CD4-positive, alpha-beta T cell treated with Interleukin-15 for 4 hours (primary cell): ENCODE results near the gene TCEANC2.

Experiments
- DNase-seq: peaks from one replicate; pipeline ENCODE4 v3.0.0-alpha.2; 2020; ENCODE audit warnings: low spot score

The TCEANC2 gene

DNA sequence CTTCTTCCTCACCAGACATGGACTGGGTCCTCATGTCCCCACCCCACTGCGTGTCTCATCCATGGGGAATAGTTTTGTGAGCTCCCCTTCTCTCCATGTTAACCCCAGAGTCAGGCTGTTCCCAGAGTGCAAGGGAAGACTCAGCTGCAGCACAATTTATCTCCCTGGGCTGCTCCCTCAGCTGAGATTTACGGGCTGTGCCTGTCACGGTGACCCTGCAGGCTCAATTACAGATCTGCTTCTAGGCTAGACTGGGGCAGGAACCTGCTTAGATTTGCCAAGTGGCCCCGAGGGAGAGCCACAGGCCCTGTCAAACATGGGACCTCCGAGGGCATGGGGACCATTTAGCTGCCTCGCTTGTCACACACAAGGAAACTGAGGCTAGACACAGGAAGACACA lies 61.5 kb downstream of the TCEANC2 start:
- DNase-seq: no peak

DNA sequence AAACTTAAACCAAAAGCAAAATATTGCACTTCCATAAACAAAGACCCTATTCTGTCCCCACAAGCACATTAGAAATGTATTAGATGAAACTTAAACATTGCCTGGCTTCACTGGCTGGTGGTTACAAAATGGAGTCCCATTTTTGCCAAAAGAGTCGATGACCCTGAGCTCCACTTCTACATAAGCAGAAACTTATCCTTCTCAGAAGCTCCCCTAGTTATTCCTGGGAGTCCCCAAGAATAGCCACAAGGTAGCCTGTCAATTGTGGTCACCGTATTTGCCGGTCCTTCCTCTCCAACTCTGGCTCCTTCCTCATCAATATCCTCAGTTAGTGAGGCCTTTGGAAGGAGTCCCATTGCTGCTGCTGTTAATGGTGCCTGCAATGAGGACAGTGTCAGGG lies 62.1 kb downstream of the TCEANC2 start:
- DNase-seq: no peak

DNA sequence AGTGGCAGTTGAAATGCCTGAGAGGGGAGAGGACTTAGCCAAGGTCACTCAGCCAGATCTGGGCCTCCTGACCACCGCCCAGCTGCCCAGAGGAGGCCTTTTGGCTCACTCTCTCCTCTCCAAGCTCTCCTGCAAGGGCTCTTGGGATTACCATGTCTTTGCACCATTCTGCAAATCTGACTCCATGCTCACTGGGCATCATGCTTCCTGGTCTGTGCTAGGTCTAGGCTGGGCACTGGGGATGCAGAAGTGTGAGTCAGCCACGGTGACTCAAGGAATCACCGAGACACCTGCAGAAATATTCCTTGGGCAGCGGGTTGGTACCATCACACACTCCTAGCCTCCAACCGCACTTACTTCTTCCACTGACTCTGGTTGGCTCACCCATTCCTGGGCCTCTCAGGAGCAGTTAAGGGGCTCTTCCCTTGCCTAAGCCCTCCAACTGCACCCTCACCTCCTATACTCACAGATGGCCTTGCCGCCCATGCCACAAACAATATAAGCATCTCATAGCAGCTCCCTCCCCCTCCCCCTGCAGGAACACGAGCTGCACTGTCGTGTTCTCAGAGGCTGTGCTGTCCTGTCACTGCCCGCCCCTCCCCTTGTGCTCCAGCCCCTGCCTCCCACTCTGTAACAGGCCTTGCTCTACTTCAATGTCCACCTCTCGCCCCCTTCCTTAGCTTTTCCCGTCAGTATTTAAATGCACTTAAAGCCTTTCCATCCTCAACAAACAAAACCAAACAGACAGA lies 64.6 kb downstream of the TCEANC2 start:
- no peak for DNase-seq

- no peak for DNase-seq
Measured at GRCh38 chr1:54118704-54119103, 65.3 kb downstream of the TCEANC2 start.

DNA sequence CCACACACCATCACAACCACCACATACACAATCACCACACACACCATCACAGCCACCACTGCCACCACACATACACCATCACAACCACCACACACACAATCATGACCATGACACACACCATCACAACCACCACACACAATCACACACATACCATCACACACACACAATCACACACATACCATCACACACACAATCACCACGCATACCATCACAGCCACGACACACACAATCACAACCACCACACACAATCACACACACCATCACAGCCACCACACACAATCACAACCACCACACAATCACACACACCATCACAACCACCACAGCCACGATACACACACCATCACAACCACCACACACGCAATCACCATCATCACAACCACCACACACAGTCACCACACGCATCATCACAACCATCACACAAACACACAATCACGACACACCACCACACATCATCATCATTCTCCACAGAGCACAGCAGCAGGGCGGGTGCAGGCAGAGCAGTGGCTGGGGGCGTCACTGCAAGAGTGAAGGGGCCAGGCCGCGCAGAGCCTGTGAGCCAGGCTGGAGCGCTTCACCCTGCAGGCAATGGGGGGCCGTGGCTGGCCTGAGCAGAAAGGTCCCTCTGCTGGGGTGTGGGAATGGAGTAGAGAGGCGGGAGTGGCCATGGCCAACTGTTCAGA lies 66.8 kb downstream of the TCEANC2 start:
- DNase-seq: no peak

DNA sequence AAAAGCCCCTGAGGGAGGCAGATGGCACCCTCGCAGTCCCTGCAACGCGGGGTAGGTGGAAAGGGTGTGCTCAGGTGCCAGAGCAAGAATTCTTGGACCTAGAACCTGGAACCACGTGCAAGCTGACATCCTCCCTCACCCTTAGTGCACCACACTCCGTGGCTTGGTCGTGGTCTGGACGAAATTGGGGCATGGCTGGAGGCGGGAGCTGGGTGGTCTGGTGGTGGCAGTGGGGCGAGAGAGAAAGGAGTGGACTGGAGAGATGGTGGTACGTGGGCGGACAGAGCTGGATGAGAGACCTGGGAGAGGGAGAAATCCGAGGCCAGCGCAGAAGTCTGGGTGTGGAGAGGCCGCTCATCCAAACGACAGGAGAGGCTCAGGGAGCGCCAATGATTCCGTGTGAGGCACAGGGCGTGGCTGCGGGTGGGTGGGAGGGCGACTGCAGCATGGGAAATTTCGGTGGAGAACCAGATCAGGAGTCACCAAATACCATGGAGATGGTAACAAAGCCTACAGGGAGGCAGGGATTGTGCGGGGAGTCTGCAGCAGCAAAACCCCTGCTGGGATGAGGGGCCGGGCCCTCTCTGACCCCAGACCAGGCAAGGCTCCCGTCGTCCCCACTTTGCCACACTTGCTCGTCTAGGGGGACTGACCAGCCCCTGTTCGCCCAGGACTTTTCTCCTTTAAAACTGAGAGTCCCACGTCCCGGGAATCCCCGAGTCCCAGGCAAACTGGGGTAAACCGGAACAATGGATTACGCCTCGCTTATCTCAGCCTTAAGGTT lies 67.5 kb downstream of the TCEANC2 start:
- DNase-seq: no peak

DNA sequence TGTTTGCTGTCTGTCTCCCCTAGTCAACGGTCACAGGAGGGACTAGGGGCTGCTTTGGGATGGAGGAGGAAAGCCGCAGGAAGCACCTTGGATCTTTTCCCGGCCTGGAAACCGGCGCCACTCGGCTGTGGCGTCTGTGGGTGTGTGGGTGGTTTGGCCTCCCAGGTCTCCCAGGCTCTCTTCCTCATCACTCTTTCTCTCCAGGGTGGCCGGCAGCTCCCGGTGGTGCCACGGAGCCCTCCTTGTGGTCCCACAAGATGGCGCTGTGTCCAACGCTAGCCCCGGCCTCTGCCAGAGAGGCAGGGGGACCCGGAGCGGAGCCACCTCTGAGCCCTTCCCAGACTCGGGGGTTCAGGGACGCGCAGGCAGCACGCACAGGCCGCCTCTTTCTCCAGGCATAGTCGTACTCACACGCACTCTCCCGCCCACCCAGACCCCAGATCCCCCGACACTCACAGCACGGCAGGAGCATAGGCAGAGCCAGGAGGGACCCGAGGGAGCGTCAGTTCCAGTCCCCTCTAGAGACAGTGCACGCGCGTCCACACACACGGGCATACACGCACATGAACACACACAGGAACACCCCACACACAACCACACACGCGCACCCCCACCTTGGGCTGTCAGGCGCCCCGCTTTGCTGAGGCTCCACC lies 68.2 kb downstream of the TCEANC2 start:
- DNase-seq: peak; percentile 52

- DNase-seq: no peak
Measured at GRCh38 chr1:54122135-54122751, 68.8 kb downstream of the TCEANC2 start.

DNA sequence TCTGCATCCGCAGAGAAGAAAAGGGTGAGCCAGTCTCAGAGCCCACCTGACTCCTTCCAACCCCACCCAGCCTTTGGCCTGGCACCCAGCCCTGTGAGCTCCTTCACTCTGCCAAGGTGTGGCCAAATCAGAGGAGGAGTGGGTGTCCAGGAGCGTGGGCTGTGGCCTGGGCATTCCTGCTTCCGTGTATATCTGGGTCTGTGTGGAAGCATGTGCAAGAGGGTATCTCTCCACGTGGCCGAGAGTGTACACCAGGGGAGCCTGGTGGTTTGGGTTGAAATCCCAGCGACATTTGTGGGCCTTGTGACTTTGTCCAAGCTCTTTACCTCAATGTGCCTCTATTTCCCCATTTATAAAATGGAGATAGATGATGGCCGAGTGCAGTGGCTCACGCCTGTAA lies 69.6 kb downstream of the TCEANC2 start:
- no peak for DNase-seq

- DNase-seq: no peak
Measured at GRCh38 chr1:54124472-54124871, 71.1 kb downstream of the TCEANC2 start.

GRCh38 chr1:54124906-54125305 lies 71.5 kb downstream of the TCEANC2 start:
- DNase-seq: no peak

DNA sequence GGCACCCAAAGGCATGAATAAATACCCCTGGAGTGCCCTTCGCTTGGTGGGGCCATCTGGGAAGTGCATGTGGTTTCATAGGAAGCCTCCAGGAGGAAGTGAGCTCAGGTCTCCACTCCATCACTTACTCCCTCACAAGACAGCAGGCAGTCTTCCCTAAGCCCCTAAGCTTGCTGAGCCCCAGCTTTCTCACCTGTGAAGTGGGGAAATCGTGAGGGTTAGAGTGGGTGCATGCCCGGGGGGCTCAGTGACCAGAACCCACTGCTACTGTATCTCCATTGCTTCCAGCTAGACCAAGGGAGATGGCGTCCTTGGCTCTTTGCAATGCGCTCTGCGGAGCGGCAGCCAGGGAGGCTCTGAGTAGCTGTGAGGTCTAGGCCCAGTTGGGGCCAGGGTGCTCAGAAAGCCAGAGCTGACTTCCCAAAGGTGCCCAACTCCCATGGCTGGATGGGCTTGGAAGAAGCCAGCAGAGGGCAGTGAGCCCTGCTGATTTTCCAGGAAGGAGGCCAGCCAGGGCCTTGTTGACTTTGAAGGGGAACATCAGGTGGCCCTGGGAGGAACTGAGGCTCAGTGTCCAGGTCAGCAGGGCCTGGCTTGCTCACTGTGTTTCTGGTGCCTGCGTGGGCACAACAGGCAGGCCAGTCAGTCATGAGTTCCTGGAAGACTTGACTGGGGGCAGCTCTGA lies 72.1 kb downstream of the TCEANC2 start:
- no peak for DNase-seq

GRCh38 chr1:54126271-54126815 lies 72.9 kb downstream of the TCEANC2 start:
- no peak for DNase-seq

DNA sequence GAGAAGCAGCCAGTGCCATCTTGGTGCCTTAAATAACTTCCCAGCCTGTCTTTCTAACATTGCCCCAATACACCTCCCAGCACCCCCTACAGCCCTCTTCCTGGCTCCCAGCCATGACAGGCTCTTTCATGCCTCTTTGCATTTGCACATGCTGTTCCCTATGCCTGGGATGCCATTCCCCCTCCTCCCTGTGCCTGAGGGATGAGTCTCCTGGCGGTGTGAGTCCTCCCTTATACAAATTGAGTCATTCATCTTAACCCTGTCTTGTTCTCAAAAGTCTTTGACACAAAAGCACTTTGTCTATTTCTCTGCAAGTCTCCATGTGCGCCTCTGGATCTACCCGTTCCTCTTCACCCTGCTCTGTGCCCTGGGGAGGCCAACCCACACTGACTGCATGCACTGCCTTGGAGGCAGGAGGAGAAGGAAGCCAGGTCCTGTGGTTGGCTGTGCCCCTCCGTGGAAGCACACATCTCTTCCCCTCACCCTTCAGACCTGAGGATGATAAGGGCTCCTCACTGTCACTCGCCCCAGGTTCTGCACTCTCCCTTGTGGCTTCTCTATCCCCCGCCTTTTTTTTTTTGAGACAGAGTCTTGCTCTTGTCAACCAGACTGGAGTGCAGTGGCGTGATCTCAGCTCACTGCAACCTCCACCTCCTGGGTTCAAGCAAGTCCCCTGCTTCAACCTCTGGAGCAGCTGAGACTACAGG lies 74.3 kb downstream of the TCEANC2 start:
- DNase-seq: no peak

DNA sequence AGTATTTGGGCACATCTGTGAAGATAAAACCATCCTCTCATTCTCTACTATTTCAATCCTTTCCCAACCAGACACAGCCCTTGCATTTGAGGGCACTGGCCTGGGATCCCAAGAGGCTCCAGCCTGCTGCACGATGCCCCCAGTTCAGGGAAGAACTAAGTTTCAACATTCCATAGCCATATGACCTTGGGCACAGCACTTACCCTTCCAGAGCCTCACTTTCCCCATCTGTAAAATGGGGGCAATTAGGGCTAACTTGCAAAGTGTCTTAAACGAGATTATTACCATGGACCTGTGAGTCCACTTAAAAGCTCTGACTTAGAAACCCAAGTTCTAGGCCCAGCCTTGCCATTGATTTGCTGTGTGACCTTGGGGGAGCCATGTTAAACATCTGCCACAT lies 76.5 kb downstream of the TCEANC2 start:
- DNase-seq: no peak

- no peak for DNase-seq
Measured at GRCh38 chr1:54131419-54131818, 78.0 kb downstream of the TCEANC2 start.

- no peak for DNase-seq
Measured at GRCh38 chr1:54132495-54132894, 79.1 kb downstream of the TCEANC2 start.

GRCh38 chr1:54134295-54134694 lies 80.9 kb downstream of the TCEANC2 start:
- no peak for DNase-seq

- DNase-seq: no peak
Measured at GRCh38 chr1:54135436-54136120, 82.2 kb downstream of the TCEANC2 start.
